ENCODE measurements around the gene SMYD3.
"Not testable (repeated sequence)": the region's sequence is repeated elsewhere in the genome, so short reads cannot be mapped to it uniquely, and the experiment has no call there.

Gene SMYD3

GRCh38 chr1:246373828-246374569 is 133.1 kb downstream of the SMYD3 start:
- TF ChIP-seq CTCF (IDR thresholded peaks at IDR 0.05; ENCODE audit: borderline replicate concordance, insufficient read depth, low read depth, low read length) = no peak
- no peak overlapping the region for H3K4me3 ChIP-seq (ENCODE audit: low read depth, low read length)

- no peak for TF ChIP-seq CTCF (IDR thresholded peaks at IDR 0.05; ENCODE audit: borderline replicate concordance, insufficient read depth, low read depth, low read length)
- no peak overlapping the region for H3K4me3 ChIP-seq (ENCODE audit: low read depth, low read length)
Observed at GRCh38 chr1:246372559-246372958, 134.5 kb downstream of the SMYD3 start.

- TF ChIP-seq CTCF (IDR thresholded peaks at IDR 0.05; ENCODE audit: borderline replicate concordance, insufficient read depth, low read depth, low read length) = no peak
- no peak overlapping the region for H3K4me3 ChIP-seq (ENCODE audit: low read depth, low read length)
Observed at GRCh38 chr1:246367041-246367440, 140.0 kb downstream of the SMYD3 start.

- no peak for TF ChIP-seq CTCF (IDR thresholded peaks at IDR 0.05; ENCODE audit: borderline replicate concordance, insufficient read depth, low read depth, low read length)
- H3K4me3 ChIP-seq (ENCODE audit: low read depth, low read length) = no peak overlapping the region
Observed at GRCh38 chr1:246365708-246366107, 141.4 kb downstream of the SMYD3 start.

GRCh38 chr1:246364415-246364941 is 142.6 kb downstream of the SMYD3 start:
- H3K4me3 ChIP-seq (ENCODE audit: low read depth, low read length) = no peak overlapping the region
- no peak for TF ChIP-seq CTCF (IDR thresholded peaks at IDR 0.05; ENCODE audit: borderline replicate concordance, insufficient read depth, low read depth, low read length)

GRCh38 chr1:246357014-246357598 is 150.0 kb downstream of the SMYD3 start:
- H3K4me3 ChIP-seq (ENCODE audit: low read depth, low read length) = not testable (repeated sequence)

GRCh38 chr1:246355411-246356230 is 151.5 kb downstream of the SMYD3 start:
- no peak overlapping the region for H3K4me3 ChIP-seq (ENCODE audit: low read depth, low read length)
- TF ChIP-seq CTCF (IDR thresholded peaks at IDR 0.05; ENCODE audit: borderline replicate concordance, insufficient read depth, low read depth, low read length) = no peak
